HG02798 (cell line): ENCODE results near the gene ME1.
"Not testable (repeated sequence)": the region's sequence is repeated elsewhere in the genome, so short reads cannot be mapped to it uniquely, and the experiment has no call there.

ENCODE experiments used
- ATAC-seq: cut with Tn5 transposase; IDR thresholded peaks from one replicate; pipeline ENCODE4 v1.9.1; 2021; ENCODE audit warnings: mild to moderate bottlenecking; ENCODE audit not compliant: unreplicated experiment, poor library complexity

The ME1 gene

DNA sequence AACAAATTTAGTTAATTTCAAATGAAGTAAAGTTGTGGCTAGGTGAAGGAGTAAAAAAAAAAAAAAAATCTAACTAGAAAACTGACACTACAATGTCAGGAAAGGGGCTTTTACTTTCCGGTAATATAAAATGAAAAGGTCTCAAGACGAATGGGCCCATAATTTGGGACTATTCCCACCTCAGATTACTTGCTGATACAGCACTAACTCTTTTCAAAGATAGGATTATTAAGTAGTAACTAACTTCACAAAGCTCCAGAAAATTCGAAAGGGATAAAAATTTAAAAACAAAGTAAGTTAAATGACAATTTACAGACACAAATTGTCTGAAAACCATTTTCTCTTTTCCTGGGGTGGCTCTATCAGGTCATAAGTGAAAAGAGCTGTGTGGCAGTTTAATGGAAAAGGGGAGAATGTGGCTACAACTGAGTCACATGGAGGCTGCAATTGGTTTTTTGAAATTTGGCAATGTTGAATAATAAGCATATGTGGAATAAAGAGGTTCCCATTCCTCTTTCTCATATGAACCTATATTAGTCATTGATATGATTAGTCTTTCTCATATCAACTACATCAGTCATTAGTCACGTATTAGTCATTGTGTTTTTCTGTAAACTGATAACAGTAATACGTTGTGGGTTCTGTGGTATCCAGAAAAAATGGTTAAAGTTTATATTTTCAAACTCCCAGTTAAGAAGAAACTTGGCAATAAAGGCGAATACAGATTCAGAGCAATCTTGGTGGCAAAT lies 159.7 kb downstream of the ME1 start:
- ATAC-seq: no peak

DNA sequence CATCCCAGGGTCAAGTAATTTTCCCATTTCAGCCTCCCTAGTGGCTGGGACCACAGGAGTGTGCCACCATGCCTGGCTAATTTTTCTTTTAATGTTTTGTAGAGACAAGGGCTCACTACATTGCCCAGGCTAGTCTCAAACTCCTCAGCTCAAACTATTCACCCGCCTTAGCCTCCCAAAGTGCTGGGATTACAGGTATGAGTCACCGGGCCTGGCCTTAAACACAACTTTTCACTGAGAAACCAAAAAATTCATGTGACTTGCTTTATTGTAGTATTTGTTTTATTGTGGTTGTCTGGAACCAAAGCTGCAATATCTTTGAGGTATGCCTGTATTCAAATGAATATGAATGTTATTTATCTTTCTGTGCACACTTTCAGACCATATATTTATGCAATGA lies 165.5 kb downstream of the ME1 start:
- no peak for ATAC-seq

DNA sequence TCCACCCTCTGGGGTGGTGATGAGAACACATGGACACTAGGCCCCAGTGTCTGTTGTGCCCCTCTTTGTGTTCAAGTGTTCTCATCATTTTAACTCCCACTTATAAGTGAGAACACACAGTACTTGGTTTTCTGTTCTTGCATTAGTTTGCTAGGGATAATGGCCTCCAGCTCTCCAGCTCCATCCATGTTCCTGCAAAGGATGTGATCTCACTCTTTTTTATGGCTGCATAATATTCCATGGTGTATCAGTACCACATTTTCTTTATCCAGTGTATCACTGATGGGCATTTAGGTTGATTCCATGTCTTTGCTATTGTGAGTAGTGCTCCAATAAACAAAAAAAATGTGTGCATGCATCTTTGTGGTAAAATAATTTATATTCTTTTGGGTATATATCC lies 170.3 kb downstream of the ME1 start:
- ATAC-seq: no peak

DNA sequence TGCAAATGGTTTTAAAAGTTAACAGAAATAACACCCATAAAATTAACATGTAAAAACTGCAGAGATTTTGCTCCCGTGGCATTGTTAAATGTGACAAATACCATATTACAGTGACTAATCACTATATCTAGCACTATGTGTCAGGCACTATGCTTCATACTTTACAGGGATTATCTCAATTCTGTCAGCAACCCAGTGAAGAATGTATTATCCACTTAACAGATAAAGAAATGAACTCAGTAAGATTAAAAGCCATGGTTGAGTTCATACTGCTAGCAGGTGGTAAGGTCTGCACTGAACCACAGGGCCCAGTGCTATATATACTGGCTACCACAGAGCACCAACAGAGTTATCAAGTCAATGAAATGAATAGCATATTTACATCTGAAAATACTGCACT lies 172.3 kb downstream of the ME1 start:
- ATAC-seq: no peak

DNA sequence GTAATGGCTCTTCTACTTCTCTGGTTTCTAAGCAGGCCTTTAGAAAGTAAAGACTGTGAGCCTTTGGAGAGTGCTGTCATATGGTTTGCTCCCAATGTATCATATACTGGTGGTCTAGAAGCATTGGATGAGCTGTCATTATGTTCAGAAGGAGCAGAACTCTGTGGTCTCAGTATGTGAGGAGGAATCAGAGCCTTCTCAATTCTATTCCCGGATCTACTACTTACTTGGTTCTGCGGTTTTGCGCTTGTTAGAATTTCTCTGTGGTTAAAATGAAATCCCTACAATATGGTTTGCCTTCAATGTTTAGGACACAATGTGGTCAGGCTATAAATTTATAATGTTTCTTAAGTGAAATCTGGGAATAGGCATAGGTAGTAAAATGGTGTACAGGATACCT lies 173.1 kb downstream of the ME1 start:
- ATAC-seq: no peak

DNA sequence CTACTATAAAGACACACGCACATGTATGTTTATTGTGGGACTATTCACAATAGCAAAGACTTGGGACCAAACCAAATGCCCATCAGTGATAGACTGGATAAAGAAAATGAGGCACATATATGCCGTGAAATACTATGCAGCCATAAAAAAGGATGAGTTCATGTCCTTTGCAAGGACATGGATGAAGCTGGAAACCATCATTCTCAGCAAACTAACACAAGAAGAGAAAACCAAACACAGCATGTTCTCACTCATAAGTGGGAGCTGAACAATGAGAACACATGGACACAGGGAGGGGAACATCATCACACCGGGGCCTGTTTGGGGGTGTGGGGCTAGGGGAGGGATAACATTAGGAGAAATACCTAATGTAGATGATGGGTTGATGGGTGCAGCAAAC lies 174.1 kb downstream of the ME1 start:
- ATAC-seq: not testable (repeated sequence)

DNA sequence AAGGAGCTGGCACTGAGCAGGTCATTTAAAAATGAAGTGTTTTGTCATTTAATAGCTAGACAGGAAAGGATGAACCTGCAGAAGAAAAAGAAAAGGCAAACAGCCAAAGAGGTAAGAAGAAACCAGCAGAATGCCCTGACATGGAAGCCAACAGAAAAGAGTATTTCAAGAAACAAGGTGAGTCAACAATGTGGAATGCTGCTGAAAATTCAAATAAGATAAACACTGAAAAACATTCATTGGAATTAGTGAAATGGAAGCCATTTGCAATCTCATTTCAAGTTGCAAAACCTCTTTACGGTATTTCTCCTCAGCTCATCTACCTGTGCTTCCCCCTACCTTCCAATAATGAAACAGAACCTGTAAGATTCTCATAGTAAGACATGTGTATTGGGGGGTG lies 178.1 kb downstream of the ME1 start:
- no peak for ATAC-seq

DNA sequence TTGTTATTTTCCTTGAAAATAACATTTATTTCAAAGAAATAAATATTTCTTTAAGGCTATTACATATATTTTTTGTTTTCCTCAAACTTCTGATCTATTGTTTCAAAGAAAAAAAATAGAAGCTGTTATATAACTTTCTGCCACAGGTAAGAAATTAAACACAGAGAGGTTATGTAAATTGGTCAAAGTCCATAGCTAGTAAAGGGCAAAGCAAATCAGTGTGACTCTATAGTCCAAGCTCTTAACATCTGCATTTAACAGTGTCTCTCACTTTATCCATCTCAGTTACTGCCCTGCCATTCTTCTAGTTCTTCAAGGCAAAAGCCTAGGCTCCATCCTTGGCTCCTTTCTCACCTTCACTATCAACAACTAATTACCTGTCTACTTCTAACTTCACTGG lies 180.6 kb downstream of the ME1 start:
- no peak for ATAC-seq

DNA sequence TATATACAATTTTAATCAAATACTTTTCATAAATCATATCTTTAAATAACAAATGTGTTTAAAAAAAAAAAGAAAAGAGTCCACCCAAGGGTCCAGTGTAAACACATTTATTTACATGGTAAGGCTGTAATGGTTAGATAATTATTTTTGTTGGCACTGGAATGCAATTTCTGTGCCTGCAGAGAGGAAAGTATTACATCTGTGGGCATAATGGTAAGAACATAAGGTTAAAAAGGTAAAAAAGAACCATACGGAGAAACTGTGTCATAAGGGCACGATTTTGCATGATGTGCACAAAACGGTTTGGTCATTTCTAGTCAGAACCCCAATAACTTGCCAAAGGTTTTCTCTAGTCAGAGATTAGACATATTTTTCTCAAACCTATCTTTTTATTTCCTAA lies 183.4 kb downstream of the ME1 start:
- ATAC-seq: no peak

DNA sequence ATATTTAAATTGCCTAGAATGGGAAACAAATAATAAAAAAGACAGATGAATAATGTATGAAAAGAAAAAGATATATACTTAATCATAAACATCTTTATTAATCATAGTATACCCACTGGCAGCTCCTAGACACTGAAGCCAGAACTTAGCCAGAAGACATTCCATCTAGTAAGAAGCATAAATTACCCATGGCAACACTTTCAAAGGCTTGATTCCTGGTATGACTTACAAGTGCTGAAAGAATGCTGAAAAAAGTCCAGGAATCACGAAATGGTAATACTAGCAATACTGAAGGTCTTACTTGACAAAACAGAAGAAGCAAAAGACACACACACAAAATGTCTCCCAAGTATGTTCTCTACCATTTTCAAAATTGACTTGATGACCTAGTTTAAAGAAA lies 199.7 kb downstream of the ME1 start:
- ATAC-seq: no peak

DNA sequence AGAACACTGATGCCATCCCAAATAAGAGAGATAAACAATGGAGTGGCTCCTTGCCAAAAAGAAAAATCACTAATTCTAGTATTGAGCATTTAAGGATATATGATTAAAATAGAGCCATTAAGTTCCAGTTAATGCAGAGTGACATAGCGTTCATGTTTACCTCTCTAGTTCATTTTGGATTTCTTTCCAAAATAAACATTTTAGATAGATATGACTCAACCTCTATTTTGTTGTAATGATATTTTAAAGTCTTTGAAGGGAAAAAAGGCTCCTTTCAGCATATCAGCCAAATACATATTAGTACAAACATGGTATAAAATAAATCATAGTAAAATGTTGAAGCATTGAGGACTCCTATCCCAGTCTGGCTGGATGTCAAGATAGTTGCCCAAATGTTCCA lies 204.3 kb downstream of the ME1 start:
- ATAC-seq: no peak

DNA sequence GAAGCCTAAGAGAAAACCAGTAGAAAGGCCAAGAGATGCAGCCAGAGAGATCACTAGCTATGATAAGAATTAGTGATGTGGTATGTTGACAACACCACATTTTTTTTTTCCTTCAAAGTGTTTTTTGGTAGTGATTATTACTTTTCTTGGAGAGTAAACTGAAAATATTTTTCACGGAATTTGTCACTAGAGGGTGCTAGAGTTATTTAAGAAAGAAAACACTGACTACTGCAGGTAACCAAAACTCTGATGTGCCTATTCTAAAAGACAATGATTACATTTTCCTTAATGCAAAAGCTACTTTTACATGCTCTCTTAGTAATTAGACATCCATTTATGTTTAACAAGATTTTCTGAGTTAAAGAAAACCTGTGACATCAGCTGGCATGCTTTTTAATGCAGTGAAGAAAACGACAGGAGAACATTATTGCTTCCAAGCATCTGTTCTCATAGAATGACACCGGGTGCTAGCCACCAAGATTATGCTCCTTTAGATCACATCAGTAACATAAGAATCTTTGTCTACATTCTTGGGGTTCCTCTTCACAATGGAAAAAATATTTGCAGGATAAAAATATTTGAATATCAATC lies 208.9 kb downstream of the ME1 start:
- ATAC-seq: no peak

DNA sequence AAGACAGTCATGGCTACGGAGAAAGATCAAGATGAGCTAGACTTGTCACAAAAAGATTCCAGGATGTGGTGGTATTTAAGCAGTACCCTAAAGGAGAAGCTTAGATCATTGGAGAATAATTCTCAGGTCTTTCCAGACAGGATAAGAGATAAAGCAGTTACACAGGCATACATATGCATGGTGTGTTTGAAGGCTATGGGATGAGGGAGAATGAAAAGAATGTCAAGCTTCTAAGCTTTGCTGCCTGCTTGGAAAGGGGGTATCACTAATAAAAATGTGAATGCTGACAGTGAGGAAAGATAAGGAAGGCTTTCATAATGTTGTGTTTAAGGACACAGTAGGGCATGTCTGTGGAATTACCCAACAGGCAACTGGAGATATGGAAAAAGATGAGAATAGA lies 209.6 kb downstream of the ME1 start:
- no peak for ATAC-seq

DNA sequence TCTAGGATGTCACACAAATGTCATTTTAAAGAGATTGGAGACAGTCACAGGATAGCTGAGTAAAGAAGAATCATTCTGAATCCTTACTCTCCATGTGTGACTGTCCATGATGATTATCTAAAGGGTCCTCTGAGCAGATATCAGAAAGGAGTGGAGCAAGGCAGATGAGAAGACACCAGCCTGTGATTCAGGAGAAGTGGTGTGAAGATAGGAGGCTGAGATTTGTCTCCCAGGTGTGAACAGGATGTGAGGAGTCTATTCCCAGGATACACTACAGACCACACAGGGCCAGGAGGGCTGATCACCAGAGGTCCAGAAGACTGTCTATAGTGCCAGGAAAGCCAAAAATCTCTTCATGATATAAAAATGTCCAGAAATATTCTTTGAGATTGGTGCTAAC lies 210.7 kb downstream of the ME1 start:
- ATAC-seq: no peak

DNA sequence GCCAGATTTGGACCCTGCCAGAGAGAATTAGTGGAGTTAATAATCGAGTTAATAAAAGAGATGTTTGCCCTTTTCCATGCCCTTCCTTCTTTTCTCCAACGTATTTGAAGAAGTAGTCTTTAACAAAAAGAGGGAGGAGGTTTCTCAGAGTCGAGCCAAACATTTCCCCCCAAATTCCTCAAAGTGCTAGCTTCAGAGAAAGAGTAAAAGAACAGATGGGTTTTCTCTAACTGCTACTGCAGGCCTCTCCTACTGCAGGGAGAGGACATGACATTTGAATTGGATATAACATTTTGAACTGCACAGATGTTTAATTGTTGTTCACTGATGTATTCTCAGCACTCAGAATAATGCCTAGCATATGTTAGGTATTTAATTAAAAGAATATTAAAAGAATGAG lies 212.2 kb downstream of the ME1 start:
- ATAC-seq: no peak

DNA sequence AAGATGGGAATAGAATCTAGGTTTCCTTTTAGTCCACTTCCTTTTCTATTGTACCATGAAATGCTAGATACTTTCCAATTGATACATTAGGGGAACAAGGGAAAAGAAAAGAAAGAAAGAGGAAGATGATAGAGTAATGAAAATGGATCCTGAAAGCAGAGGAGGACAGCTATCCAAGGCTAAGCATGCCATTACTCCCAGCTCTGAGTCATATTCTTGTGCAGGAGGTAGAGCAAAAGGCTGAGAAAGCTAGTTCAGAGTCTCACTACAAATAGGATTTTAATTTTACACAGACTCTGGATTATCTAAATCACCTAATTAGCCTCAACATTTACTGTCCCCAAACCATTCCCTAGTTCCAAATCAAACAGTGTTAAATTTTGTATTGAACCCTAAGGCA lies 214.0 kb downstream of the ME1 start:
- no peak for ATAC-seq

DNA sequence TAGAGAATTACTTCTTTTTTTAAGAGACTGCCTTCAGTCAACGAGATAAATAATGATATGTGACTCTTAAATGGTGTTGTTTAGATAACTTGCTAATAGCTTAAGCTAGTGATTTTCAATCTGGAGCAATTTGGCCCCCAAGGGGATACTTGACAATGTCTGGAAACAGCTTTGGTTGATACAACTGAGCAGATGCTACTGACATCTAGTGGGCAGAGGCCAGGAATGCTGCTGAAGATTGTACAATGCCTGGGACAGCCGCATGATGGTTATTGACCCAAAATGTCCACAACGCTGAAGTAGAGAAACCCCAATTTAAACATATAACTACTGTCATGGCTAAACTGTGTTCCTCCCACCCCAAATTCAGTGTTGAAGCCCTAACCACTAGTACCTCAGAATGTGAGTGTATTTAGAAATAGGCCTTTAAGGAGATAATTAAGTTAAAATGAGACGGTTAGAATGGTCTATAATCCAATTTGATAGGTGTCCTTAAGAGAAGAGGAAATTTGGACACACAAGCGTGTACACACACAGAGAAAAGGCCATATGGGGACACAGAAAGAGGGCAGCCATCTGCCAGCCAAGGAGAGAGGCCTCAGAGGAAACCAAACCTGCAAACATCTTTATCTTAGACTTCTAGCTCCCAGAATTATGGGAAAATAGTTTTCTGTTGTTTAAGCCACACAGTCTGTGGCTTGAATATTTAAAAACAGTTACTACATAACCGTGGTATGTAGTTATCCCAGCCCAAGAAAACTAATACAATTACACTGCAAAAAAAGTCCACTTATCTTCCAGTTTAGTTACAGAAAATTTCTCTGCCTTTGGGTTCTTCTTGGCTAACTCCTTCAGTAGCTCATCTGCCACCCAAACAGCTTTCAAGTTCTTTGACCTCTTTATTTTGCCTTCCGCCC lies 215.5 kb downstream of the ME1 start:
- peak; percentile 99 for ATAC-seq

DNA sequence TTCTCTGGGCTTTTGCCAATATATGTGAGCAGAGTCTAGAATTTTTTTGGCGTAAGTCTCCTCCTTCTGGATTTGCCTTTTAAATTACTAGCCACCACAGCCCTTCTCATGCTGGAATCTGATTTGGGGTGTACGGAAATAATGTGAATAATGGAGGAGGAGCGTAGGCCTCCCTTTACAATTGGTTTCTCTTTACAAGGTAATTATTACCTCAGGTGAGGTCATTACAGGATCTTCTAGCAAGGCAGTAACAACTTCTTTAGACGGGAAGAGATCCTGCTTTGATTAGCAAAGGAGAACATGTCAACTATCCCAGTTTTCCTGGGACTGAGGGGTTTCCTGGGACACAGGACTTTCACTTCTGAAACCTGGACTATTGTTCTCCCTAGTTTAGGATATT lies 228.8 kb downstream of the ME1 start:
- ATAC-seq: no peak

DNA sequence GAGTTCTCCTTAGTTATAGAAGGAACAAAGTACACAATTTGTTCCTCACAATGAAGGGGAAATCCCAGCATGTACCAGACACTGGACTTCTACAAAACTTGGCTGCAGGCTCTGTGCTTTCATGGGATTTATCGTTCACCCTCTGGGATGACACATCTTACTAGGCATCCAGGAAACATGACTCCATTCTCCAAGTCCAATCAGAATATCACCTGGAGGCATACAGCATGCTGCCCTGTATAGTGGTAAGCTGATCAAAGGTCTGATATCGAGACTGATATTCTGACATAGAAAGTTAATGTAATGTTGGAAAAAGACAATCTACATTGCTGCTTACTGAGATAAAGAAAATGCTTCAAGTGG lies 231.0 kb downstream of the ME1 start:
- no peak for ATAC-seq

DNA sequence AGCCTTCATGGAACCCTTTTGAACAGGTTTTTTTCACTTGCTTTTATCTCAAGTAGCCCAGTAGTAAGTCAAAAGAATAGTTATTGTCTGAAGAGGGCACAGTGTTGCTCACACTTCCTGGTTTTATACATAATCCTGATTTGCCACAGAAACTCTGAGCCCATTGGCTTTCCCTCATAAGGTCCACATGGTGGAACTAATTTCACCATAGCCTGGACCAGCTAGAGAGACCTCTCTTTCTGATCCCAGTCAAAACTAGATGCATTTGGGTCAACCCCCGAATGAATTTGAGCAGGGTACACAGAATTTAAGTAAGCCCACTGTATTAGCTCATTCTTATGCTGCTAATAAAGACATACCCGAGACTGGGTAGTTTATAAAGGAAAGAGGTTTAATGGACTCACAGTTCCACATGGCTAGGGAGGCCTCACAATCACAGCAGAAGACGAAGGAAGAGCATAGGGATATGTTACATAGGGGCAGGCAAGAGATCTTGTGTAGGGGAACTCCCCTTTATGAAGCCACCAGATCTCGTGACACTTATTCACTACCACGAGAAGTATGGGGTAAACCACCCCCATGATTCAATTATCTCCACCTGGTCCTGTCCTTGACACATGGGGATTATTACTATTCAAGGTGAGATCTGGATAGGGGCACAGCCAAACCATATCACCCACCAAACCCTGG lies 231.5 kb downstream of the ME1 start:
- ATAC-seq: peak; percentile 74
